Activated naive CD8-positive, alpha-beta T cell (primary cell): ENCODE results near the gene CTU2.
"Not testable (repeated sequence)": the region's sequence is repeated elsewhere in the genome, so short reads cannot be mapped to it uniquely, and the experiment has no call there.

ENCODE experiments used
- H3K27ac Mint-ChIP-seq: one replicate; pipeline ENCODE4 v1.8.0; 2021; ENCODE audit warnings: mixed read lengths
- H3K27me3 Mint-ChIP-seq: one replicate; pipeline ENCODE4 v1.8.0; 2021; ENCODE audit warnings: mixed read lengths
- H3K36me3 Mint-ChIP-seq: one replicate; pipeline ENCODE4 v1.8.0; 2021; ENCODE audit warnings: mixed read lengths
- H3K4me1 Mint-ChIP-seq: one replicate; pipeline ENCODE4 v1.8.0; 2021; ENCODE audit warnings: low read depth, mixed read lengths
- H3K4me3 Mint-ChIP-seq: one replicate; pipeline ENCODE4 v1.8.0; 2021; ENCODE audit warnings: mild to moderate bottlenecking, mixed read lengths
- H3K9me3 Mint-ChIP-seq: one replicate; pipeline ENCODE4 v1.8.0; 2021; ENCODE audit warnings: low read depth, mixed read lengths

Gene CTU2

GRCh38 chr16:88706229-88706964 lies at the start of gene CTU2, which contains the start of gene RNF166:
CTU2 (plus strand) TSS chr16:88706503; CDS start chr16:88706531, 28 bp downstream.
RNF166 (minus strand) TSS chr16:88706408; CDS start chr16:88706325, 83 bp downstream.
- peaks cover 43% of the 10 kb centered on the region for H3K4me1 Mint-ChIP-seq

GRCh38 chr16:88657371-88657770 lies 48.9 kb upstream of the CTU2 start:
- Mint-ChIP-seq H3K27ac (no peak overlapping the region), H3K9me3 (no peaks in the 10 kb centered on the region), H3K4me1 (peaks cover 15% of the 10 kb centered on the region), H3K27me3 (no peaks in the 10 kb centered on the region), H3K4me3 (no peak overlapping the region), H3K36me3 (no peaks in the 10 kb centered on the region)

More at GRCh38 chr16:88706229-88706964, at the start of gene CTU2, which contains the start of gene RNF166:
- Mint-ChIP-seq H3K4me3 (peak within 1 kb of the TSS; percentile 94), H3K27ac (peak within 1 kb of the TSS; percentile 94), H3K36me3 (no peaks in the 10 kb centered on the region), H3K9me3 (no peaks in the 10 kb centered on the region), H3K27me3 (no peaks in the 10 kb centered on the region)

- Mint-ChIP-seq H3K27ac (no peak overlapping the region), H3K4me1 (peaks cover 14% of the 10 kb centered on the region), H3K36me3 (no peaks in the 10 kb centered on the region), H3K27me3 (no peaks in the 10 kb centered on the region), H3K9me3 (no peaks in the 10 kb centered on the region), H3K4me3 (no peak overlapping the region)
These were observed 47.6 kb upstream of the CTU2 start for GRCh38 chr16:88658714-88659113.

GRCh38 chr16:88659160-88659559 lies 47.1 kb upstream of the CTU2 start:
- H3K9me3 Mint-ChIP-seq = no peaks in the 10 kb centered on the region
- H3K27ac Mint-ChIP-seq = no peak overlapping the region
- H3K4me3 Mint-ChIP-seq = no peak overlapping the region
- H3K4me1 Mint-ChIP-seq = peaks cover 16% of the 10 kb centered on the region
- H3K36me3 Mint-ChIP-seq = no peaks in the 10 kb centered on the region
- no peaks in the 10 kb centered on the region for H3K27me3 Mint-ChIP-seq

GRCh38 chr16:88661468-88661867 lies 44.8 kb upstream of the CTU2 start:
- H3K27ac Mint-ChIP-seq = no peak overlapping the region
- no peaks in the 10 kb centered on the region for H3K9me3 Mint-ChIP-seq
- no peaks in the 10 kb centered on the region for H3K27me3 Mint-ChIP-seq
- H3K4me3 Mint-ChIP-seq = peak overlapping the region; percentile 70
- H3K36me3 Mint-ChIP-seq = no peaks in the 10 kb centered on the region
- peaks cover 18% of the 10 kb centered on the region for H3K4me1 Mint-ChIP-seq

GRCh38 chr16:88662222-88662842 lies 44.0 kb upstream of the CTU2 start:
- H3K4me3 Mint-ChIP-seq = peak overlapping the region; percentile 88
- no peaks in the 10 kb centered on the region for H3K27me3 Mint-ChIP-seq
- H3K4me1 Mint-ChIP-seq = peaks cover 18% of the 10 kb centered on the region
- H3K27ac Mint-ChIP-seq = peak overlapping the region; percentile 8
- no peaks in the 10 kb centered on the region for H3K9me3 Mint-ChIP-seq
- no peaks in the 10 kb centered on the region for H3K36me3 Mint-ChIP-seq

- Mint-ChIP-seq H3K4me3 (peak within 1 kb of the TSS; percentile 90), H3K9me3 (no peaks in the 10 kb centered on the region), H3K4me1 (peaks cover 18% of the 10 kb centered on the region), H3K36me3 (no peaks in the 10 kb centered on the region), H3K27me3 (no peaks in the 10 kb centered on the region), H3K27ac (peak within 1 kb of the TSS; percentile 84)
These were observed 43.3 kb upstream of the CTU2 start, which contains the start of gene MVD for GRCh38 chr16:88662843-88663606. MVD (minus strand) TSS chr16:88663091; CDS start chr16:88663080, 11 bp downstream.

- H3K27me3 Mint-ChIP-seq = no peaks in the 10 kb centered on the region
- peaks cover 2% of the 10 kb centered on the region for H3K36me3 Mint-ChIP-seq
- H3K9me3 Mint-ChIP-seq = no peaks in the 10 kb centered on the region
- peak overlapping the region; percentile 36 for H3K4me3 Mint-ChIP-seq
- peaks cover 18% of the 10 kb centered on the region for H3K4me1 Mint-ChIP-seq
- no peak overlapping the region for H3K27ac Mint-ChIP-seq
These were observed 41.2 kb upstream of the CTU2 start for GRCh38 chr16:88665148-88665547.

GRCh38 chr16:88665570-88665969 lies 40.7 kb upstream of the CTU2 start:
- Mint-ChIP-seq H3K36me3 (peaks cover 2% of the 10 kb centered on the region), H3K4me3 (no peak overlapping the region), H3K4me1 (peaks cover 17% of the 10 kb centered on the region), H3K27ac (no peak overlapping the region), H3K27me3 (no peaks in the 10 kb centered on the region), H3K9me3 (no peaks in the 10 kb centered on the region)

GRCh38 chr16:88667461-88667860 lies 38.8 kb upstream of the CTU2 start:
- Mint-ChIP-seq H3K27me3 (no peaks in the 10 kb centered on the region), H3K4me1 (peaks cover 6% of the 10 kb centered on the region), H3K4me3 (no peak overlapping the region), H3K36me3 (peaks cover 2% of the 10 kb centered on the region), H3K9me3 (no peaks in the 10 kb centered on the region), H3K27ac (no peak overlapping the region)

- H3K36me3 Mint-ChIP-seq, H3K27me3 Mint-ChIP-seq, H3K4me3 Mint-ChIP-seq, H3K27ac Mint-ChIP-seq, H3K9me3 Mint-ChIP-seq, H3K4me1 Mint-ChIP-seq: not testable (repeated sequence)
These were observed 36.8 kb upstream of the CTU2 start for GRCh38 chr16:88669493-88669892.

- no peaks in the 10 kb centered on the region for H3K9me3 Mint-ChIP-seq
- peaks cover 2% of the 10 kb centered on the region for H3K36me3 Mint-ChIP-seq
- H3K27ac Mint-ChIP-seq = no peak overlapping the region
- no peak overlapping the region for H3K4me3 Mint-ChIP-seq
- H3K27me3 Mint-ChIP-seq = no peaks in the 10 kb centered on the region
- no peaks in the 10 kb centered on the region for H3K4me1 Mint-ChIP-seq
These were observed 36.3 kb upstream of the CTU2 start for GRCh38 chr16:88669980-88670379.

- no peaks in the 10 kb centered on the region for H3K27me3 Mint-ChIP-seq
- H3K36me3 Mint-ChIP-seq = peaks cover 2% of the 10 kb centered on the region
- H3K9me3 Mint-ChIP-seq = no peaks in the 10 kb centered on the region
- H3K4me3 Mint-ChIP-seq = no peak overlapping the region
- no peak overlapping the region for H3K27ac Mint-ChIP-seq
- no peaks in the 10 kb centered on the region for H3K4me1 Mint-ChIP-seq
These were observed 34.5 kb upstream of the CTU2 start for GRCh38 chr16:88671806-88672205.

- Mint-ChIP-seq H3K4me3 (no peak overlapping the region), H3K27ac (no peak overlapping the region), H3K4me1 (no peaks in the 10 kb centered on the region), H3K9me3 (no peaks in the 10 kb centered on the region), H3K36me3 (peaks cover 2% of the 10 kb centered on the region), H3K27me3 (no peaks in the 10 kb centered on the region)
These were observed 33.5 kb upstream of the CTU2 start for GRCh38 chr16:88672776-88673175.
